HepG2 (cell line): Measurements from ENCODE around the gene NUFIP2. TPM values are rescaled to one million over a fixed set of nuclear protein-coding genes. Genes with fewer than 3 reads are reported as not detected.

Source experiments
- ATAC-seq: fragments of 200-7000 bp; cut with Tn5 transposase; 3 replicates; pipeline ENCODE4 v1.9.1; 2020; ENCODE audit warnings: mild to moderate bottlenecking, moderate library complexity
- BruUV-seq: library from RNA; stranded (reverse); fragments of 400-500 nt; replicated peaks from 2 replicates; lab custom pipeline; 2021; lab: Mats Ljungman, UMichigan
- CTCF ChIA-PET: fragments of 300-600 bp; formaldehyde crosslinking; extraction: SDS; loops from one replicate; lab custom pipeline; 2021; ENCODE audit warnings: low total read pairs, inconsistent platforms, low intra/inter-chr PET ratio; lab: Yijun Ruan, JAX
- POLR2A ChIA-PET: fragments of 350-600 bp; sonication (Branson Sonifier 250); formaldehyde crosslinking; loops from one replicate; lab custom pipeline; 2020; ENCODE audit warnings: antibody characterized with exemption, inconsistent platforms; lab: Yijun Ruan, JAX
- DNase-seq: peaks from one replicate; pipeline ENCODE4 v3.0.0-alpha.2; 2015; ENCODE audit warnings: low spot score
- FAIRE-seq: peaks from 3 replicates; lab custom pipeline; 2011; peaks lifted over from hg19 to GRCh38; lab: Jason Lieb, UNC
- H2AFZ ChIP-seq: one replicate; pipeline ENCODE4 v1.6.1; 2011; ENCODE audit warnings: low read length, inconsistent platforms
- H3K27ac ChIP-seq: fragments of 300-600 bp; 3 replicates; pipeline ENCODE4 v1.8.0; 2011; ENCODE audit warnings: mixed run types, mild to moderate bottlenecking, mixed read lengths, low read length, inconsistent platforms; ENCODE audit not compliant: insufficient read depth; ENCODE audit errors: extremely low read length
- H3K27me3 ChIP-seq, 2 experiments: fragments of 200-600 bp in 1 of 2; 2 replicates in 1 of 2; 3 replicates in 1 of 2; pipeline versions ENCODE4 v1.6.0 to v1.8.0; 2011; ENCODE audit warnings: low read length in 2 of 2, mild to moderate bottlenecking in 2 of 2, moderate library complexity in 2 of 2, inconsistent platforms in 1 of 2; ENCODE audit not compliant: insufficient read depth in 2 of 2, control insufficient read depth in 1 of 2
- H3K36me3 ChIP-seq, 2 experiments: fragments of 200-600 bp in 1 of 2; replicated peaks in 1 of 2; 2 replicates in 1 of 2; 3 replicates in 1 of 2; pipeline versions ENCODE4 v1.5.1 to v1.8.0; 2011; ENCODE audit warnings: low read length in 2 of 2, inconsistent platforms in 1 of 2; ENCODE audit not compliant: insufficient read depth in 2 of 2, control insufficient read depth in 1 of 2
- H3K4me1 ChIP-seq: 2 replicates; pipeline ENCODE4 v1.5.1; 2012; ENCODE audit warnings: low read length, inconsistent platforms; ENCODE audit not compliant: insufficient read depth
- H3K4me2 ChIP-seq: 2 replicates; pipeline ENCODE4 v1.6.0; 2011; ENCODE audit warnings: low read depth, low read length, inconsistent platforms
- H3K4me3 ChIP-seq, 3 experiments: fragments of 200-600 bp in 1 of 3; sonication (generic), shearing (Covaris generic) in 1 of 3; replicated peaks in 1 of 3; 2 replicates each; pipeline ENCODE4 v1.5.1; 2011 to 2016; ENCODE audit warnings: low read length in 3 of 3, inconsistent platforms in 2 of 3, low read depth in 2 of 3, mild to moderate bottlenecking in 2 of 3, control low read depth in 1 of 3, mixed read lengths in 1 of 3; ENCODE audit not compliant: insufficient read depth in 1 of 3
- H3K79me2 ChIP-seq: one replicate; pipeline ENCODE4 v1.6.1; 2011; ENCODE audit warnings: low read length, inconsistent platforms; ENCODE audit not compliant: insufficient read depth
- H3K9ac ChIP-seq: 2 replicates; pipeline ENCODE4 v1.6.0; 2011; ENCODE audit warnings: mild to moderate bottlenecking, low read depth, low read length, inconsistent platforms; ENCODE audit not compliant: insufficient read depth
- H3K9me3 ChIP-seq: 2 replicates; pipeline ENCODE4 v1.5.1; 2012; ENCODE audit warnings: mild to moderate bottlenecking, low read length
- H4K20me1 ChIP-seq: 2 replicates; pipeline ENCODE4 v1.6.0; 2011; ENCODE audit warnings: inconsistent platforms, mild to moderate bottlenecking, low read length, moderate library complexity; ENCODE audit not compliant: insufficient read depth
- AHDC1 ChIP-seq: sonication (generic); formaldehyde crosslinking; IDR thresholded peaks from 2 replicates; pipeline ENCODE4 v1.5.1; 2020; ENCODE audit warnings: mild to moderate bottlenecking, missing genetic modification reagents, borderline replicate concordance
- ATF1 ChIP-seq: IDR thresholded peaks from 2 replicates; pipeline ENCODE4 v1.6.1; 2016; ENCODE audit warnings: mild to moderate bottlenecking, control low read depth
- CREB1 ChIP-seq, 2 experiments: fragments of 450-650 bp in 1 of 2; IDR thresholded peaks; 2 replicates each; pipeline ENCODE4 v1.6.1; 2016 to 2017; ENCODE audit warnings: control low read depth in 1 of 2, mild to moderate bottlenecking in 1 of 2, missing compliant biosample characterization in 1 of 2, missing genetic modification characterization in 1 of 2
- GFI1 ChIP-seq: sonication (generic); formaldehyde crosslinking; IDR thresholded peaks from 2 replicates; pipeline ENCODE4 v1.5.0; 2020; ENCODE audit warnings: missing genetic modification reagents, mild to moderate bottlenecking, borderline replicate concordance
- KAT7 ChIP-seq: IDR thresholded peaks from 2 replicates; pipeline ENCODE4 v1.6.1; 2018; ENCODE audit warnings: borderline replicate concordance, missing compliant biosample characterization
- MEF2D ChIP-seq: sonication (generic); formaldehyde crosslinking; IDR thresholded peaks from 2 replicates; pipeline ENCODE4 v1.5.1; 2020; ENCODE audit warnings: mild to moderate bottlenecking, missing genetic modification reagents
- NFKB2 ChIP-seq: sonication (generic); formaldehyde crosslinking; IDR thresholded peaks from 2 replicates; pipeline ENCODE4 v1.4.0; 2020; ENCODE audit warnings: missing genetic modification reagents, borderline replicate concordance
- PAF1 ChIP-seq: IDR thresholded peaks from 2 replicates; pipeline ENCODE4 v1.6.1; 2016; ENCODE audit warnings: missing genetic modification reagents, missing compliant biosample characterization
- RCOR2 ChIP-seq: IDR thresholded peaks from 2 replicates; pipeline ENCODE4 v1.6.1; 2016; ENCODE audit warnings: missing biosample characterization, missing genetic modification reagents
- ZKSCAN8 ChIP-seq: IDR thresholded peaks from 2 replicates; pipeline ENCODE4 v1.6.1; 2016; ENCODE audit warnings: borderline replicate concordance, missing genetic modification reagents, missing compliant biosample characterization
- ZNF329 ChIP-seq: sonication (generic); formaldehyde crosslinking; IDR thresholded peaks from 2 replicates; pipeline ENCODE4 v1.9.0; 2021; ENCODE audit warnings: low read depth, mild to moderate bottlenecking, missing genetic modification reagents
- ZNF503 ChIP-seq: sonication (generic); formaldehyde crosslinking; IDR thresholded peaks from 2 replicates; pipeline ENCODE4 v1.4.0; 2020; ENCODE audit warnings: missing genetic modification reagents
- ZNF841 ChIP-seq: sonication (generic); formaldehyde crosslinking; IDR thresholded peaks from 2 replicates; pipeline ENCODE4 v1.8.1; 2023; ENCODE audit warnings: missing genetic modification reagents, borderline replicate concordance
- WGBS: methylation state at CpG from one replicate; pipeline ENCODE4 v1.1.6; 2017; ENCODE audit warnings: low lambda C conversion rate; 5-methylcytosine and 5-hydroxymethylcytosine counted together
- in situ Hi-C: cut with HindIII; loops from 2 replicates; pipeline ENCODE4 v1.10.0; 2017; ENCODE audit warnings: low pct_unique_long_range_greater_than_20kb; ENCODE audit not compliant: extremely low pct_ligation_motif_present
- intact Hi-C: fragments of 100-400 bp; cut with micrococcal nuclease; formaldehyde crosslinking; loops from one replicate; pipeline ENCODE4 v1.10.0; 2022; ENCODE audit not compliant: unreplicated experiment
- polyA plus RNA-seq, 8 experiments: library from polyadenylated mRNA; depleted of rRNA in 3 of 8; stranded (reverse) in 7 of 8; unstranded in 1 of 8; fragments of >200 nt; fragmentation: Illumina TruSeq in 4 of 8; extraction: Trizol in 4 of 8; gene quantifications; 2 replicates each; pipeline versions ENCODE4 v1.2.1 to v1.2.3, GENCODE V29; 2011 to 2016; ENCODE audit warnings: low read depth in 4 of 8, missing spikeins in 1 of 8, mixed read lengths in 1 of 8; ENCODE audit not compliant: insufficient read depth in 1 of 8
- total RNA-seq, 5 experiments: library from RNA; depleted of rRNA; stranded (reverse); fragments of >200 nt; fragmentation: Illumina TruSeq; extraction: Trizol; gene quantifications; 2 replicates each; pipeline ENCODE4 v1.2.3, GENCODE V29; 2016; ENCODE audit warnings: low read depth in 1 of 5
- TF ChIP-seq, protein P1 (sequence below): sonication (generic); formaldehyde crosslinking; IDR thresholded peaks from 2 replicates; pipeline ENCODE4 v1.8.0; 2022; ENCODE audit warnings: mild to moderate bottlenecking, missing genetic modification reagents, moderate library complexity

The NUFIP2 gene
- total and polyA plus RNA-seq, 2 of the 13 experiments (the other 11 are each of a cell fraction or from before 2014, with no cell fraction given), result 10.3 to 30.8 TPM

- 0 out of 2 replicates have a peak, but pooled peaks have one; percentile 2 for TF ChIP-seq ZNF503 (CRISPR knock-in tag)
- peak; percentile 10; the same call in 1 of the 2 replicates for TF ChIP-seq ATF1 (CRISPR knock-in tag)
- peak; percentile 42; the same call in 1 of the 2 replicates for TF ChIP-seq GFI1 (CRISPR knock-in tag)
- TF ChIP-seq, protein P1, sequence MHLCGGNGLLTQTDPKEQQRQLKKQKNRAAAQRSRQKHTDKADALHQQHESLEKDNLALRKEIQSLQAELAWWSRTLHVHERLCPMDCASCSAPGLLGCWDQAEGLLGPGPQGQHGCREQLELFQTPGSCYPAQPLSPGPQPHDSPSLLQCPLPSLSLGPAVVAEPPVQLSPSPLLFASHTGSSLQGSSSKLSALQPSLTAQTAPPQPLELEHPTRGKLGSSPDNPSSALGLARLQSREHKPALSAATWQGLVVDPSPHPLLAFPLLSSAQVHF (CRISPR knock-in tag), result no peak
- no peak for TF ChIP-seq CREB1 (IDR thresholded peaks at IDR 0.05)
- TF ChIP-seq CREB1 (CRISPR knock-in tag; IDR thresholded peaks at IDR 0.05), result peak; percentile 60; the same call in 1 of the 2 replicates
- no peak for TF ChIP-seq MEF2D
- TF ChIP-seq ZNF841 (CRISPR knock-in tag), result 0 out of 2 replicates have a peak, but pooled peaks have one; percentile 36
- TF ChIP-seq AHDC1 (CRISPR knock-in tag), result 0 out of 2 replicates have a peak, but pooled peaks have one; percentile 28
- TF ChIP-seq NFKB2 (CRISPR knock-in tag), result no peak
- no peak for TF ChIP-seq ZNF329 (CRISPR knock-in tag)
- TF ChIP-seq PAF1, result no peak
- TF ChIP-seq ZKSCAN8 (CRISPR knock-in tag), result 0 out of 2 replicates have a peak, but pooled peaks have one; percentile 6
- 0 out of 2 replicates have a peak, but pooled peaks have one; percentile 11 for TF ChIP-seq RCOR2 (CRISPR knock-in tag)
- TF ChIP-seq KAT7 (CRISPR knock-in tag), result no peak
- Histone ChIP-seq H3K27ac (peak overlapping the region; percentile 85), H3K27me3 (no peaks in the 10 kb centered on the region; a peak in 1 of 5 replicates), H3K9ac (peak overlapping the region; percentile 88), H4K20me1 (peaks cover 27% of the 10 kb centered on the region), H3K4me3 (peak overlapping the region; percentile 60 to 83 (median 73)), H3K4me1 (peaks cover 22% of the 10 kb centered on the region), H3K9me3 (no peaks in the 10 kb centered on the region), H3K4me2 (peak overlapping the region; percentile 83), H2AFZ (peak overlapping the region; percentile 99), H3K79me2 (peaks cover 37% of the 10 kb centered on the region), H3K36me3 (peaks cover 0 to 12% of the 10 kb centered on the region in 2 experiments; a peak in 2 of 5 replicates)
- FAIRE-seq (no peak), ATAC-seq (no peak), DNase-seq (no peak)
- in situ Hi-C loops (no loop called here), intact Hi-C loops (loop anchor here (2.0 to 10.0 kb wide), 4 partner anchors 42 to 270 kb away; partner anchors contain the start of genes ABHD15 and TP53I13)
- TSS peak; percentile 99 for BruUV-seq
- ChIA-PET CTCF (no interaction called here), POLR2A (interaction anchor here (0.6 to 1.9 kb wide), 39 partner anchors 8 to 452 kb away, joined by 3 to 37 read pairs (median 5); partner anchors contain the start of genes ABHD15, ANKRD13B, FAM222B and MYO18A)
- WGBS, result 0% methylated on average over 2 of the region's 2 CpGs
These were observed 592 bp upstream of the NUFIP2 start for GRCh38 chr17:29294580-29294900.
